ENCODE measurements around the gene KCNAB1. TPM values are rescaled to one million over a fixed set of nuclear protein-coding genes. Genes with fewer than 3 reads are reported as not detected.

The KCNAB1 gene
- polyA plus RNA-seq, 1 experiment = 0.07 TPM

- no peak for TF ChIP-seq CTCF (IDR thresholded peaks at IDR 0.05; ENCODE audit: low read depth, low read length)
- Histone ChIP-seq H3K27ac (ENCODE audit: low read depth, low read length) (no peak overlapping the region), H3K9me3 (ENCODE audit: control insufficient read depth, insufficient read depth, low read length) (no peaks in the 10 kb centered on the region), H3K27me3 (ENCODE audit: control insufficient read depth, insufficient read depth, low read length) (no peaks in the 10 kb centered on the region), H3K4me3 (ENCODE audit: low read depth, low read length) (no peak overlapping the region)
- DNase-seq (ENCODE audit: low read depth, low spot score) = no peak
- POLR2A ChIA-PET = no interaction called here
- CTCF ChIA-PET = interaction anchor here (3.6 kb wide), 1 partner anchor 13 kb away, joined by 19 read pairs; no protein-coding TSS in a partner anchor
These were observed 402.3 kb downstream of the KCNAB1 start for GRCh38 chr3:156522673-156523072.

- DNase-seq (ENCODE audit: low read depth, low spot score) = no peak
- Histone ChIP-seq H3K27ac (ENCODE audit: low read depth, low read length) (no peak overlapping the region), H3K4me3 (ENCODE audit: low read depth, low read length) (no peak overlapping the region), H3K27me3 (ENCODE audit: control insufficient read depth, insufficient read depth, low read length) (no peaks in the 10 kb centered on the region), H3K9me3 (ENCODE audit: control insufficient read depth, insufficient read depth, low read length) (no peaks in the 10 kb centered on the region)
- no peak for TF ChIP-seq CTCF (IDR thresholded peaks at IDR 0.05; ENCODE audit: low read depth, low read length)
- CTCF ChIA-PET = interaction anchor here (1.2 to 3.6 kb wide), 3 partner anchors 17 to 611 kb away, joined by 3 to 19 read pairs (median 3); no protein-coding TSS in a partner anchor
- POLR2A ChIA-PET = interaction anchor here (0.6 kb wide), 2 partner anchors 10 to 526 kb away, joined by 3 read pairs; no protein-coding TSS in a partner anchor
These were observed 405.4 kb downstream of the KCNAB1 start for GRCh38 chr3:156525808-156526207.

- no peak overlapping the region for H3K27ac ChIP-seq (ENCODE audit: low read depth, low read length)
- H3K27me3 ChIP-seq (ENCODE audit: control insufficient read depth, insufficient read depth, low read length) = no peaks in the 10 kb centered on the region
- POLR2A ChIA-PET = interaction anchor here (1.0 kb wide), 1 partner anchor 8 kb away, joined by 3 read pairs; no protein-coding TSS in a partner anchor
- no peak overlapping the region for H3K4me3 ChIP-seq (ENCODE audit: low read depth, low read length)
- H3K9me3 ChIP-seq (ENCODE audit: control insufficient read depth, insufficient read depth, low read length) = no peaks in the 10 kb centered on the region
- no peak for TF ChIP-seq CTCF (IDR thresholded peaks at IDR 0.05; ENCODE audit: low read depth, low read length)
- CTCF ChIA-PET = interaction anchor here (1.0 to 3.1 kb wide), 2 partner anchors 17 to 375 kb away, joined by 4 to 10 read pairs; no protein-coding TSS in a partner anchor
- DNase-seq (ENCODE audit: low read depth, low spot score) = no peak
These were observed 406.7 kb downstream of the KCNAB1 start for GRCh38 chr3:156527060-156527459.

DNA sequence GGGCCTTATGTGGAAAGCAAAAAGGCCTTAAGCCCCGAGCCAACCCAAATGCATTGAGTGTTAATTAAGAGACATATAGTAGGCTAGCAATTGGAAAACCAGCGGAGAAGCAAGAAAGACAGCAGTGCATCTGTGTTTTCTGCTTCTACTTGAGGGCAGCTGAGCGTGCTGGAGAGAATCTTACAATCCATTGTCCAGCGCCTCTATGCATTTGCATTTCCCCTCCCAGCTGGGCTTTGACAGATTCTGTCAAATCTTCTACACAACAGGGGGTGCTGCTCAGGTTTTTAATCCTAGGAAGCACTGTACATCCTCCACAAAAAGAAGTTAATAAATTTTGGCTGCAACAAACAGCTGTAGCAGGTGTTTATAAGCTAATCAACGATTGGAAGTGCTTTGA is 410.6 kb downstream of the KCNAB1 start:
- no peak overlapping the region for H3K4me3 ChIP-seq (ENCODE audit: low read depth, low read length)
- no peak for DNase-seq (ENCODE audit: low read depth, low spot score)
- no peaks in the 10 kb centered on the region for H3K27me3 ChIP-seq (ENCODE audit: control insufficient read depth, insufficient read depth, low read length)
- no peaks in the 10 kb centered on the region for H3K9me3 ChIP-seq (ENCODE audit: control insufficient read depth, insufficient read depth, low read length)
- no peak overlapping the region for H3K27ac ChIP-seq (ENCODE audit: low read depth, low read length)
- no peak for TF ChIP-seq CTCF (IDR thresholded peaks at IDR 0.05; ENCODE audit: low read depth, low read length)
- CTCF ChIA-PET = interaction anchor here (1.1 kb wide), 1 partner anchor 20 kb away, joined by 4 read pairs; no protein-coding TSS in a partner anchor
- POLR2A ChIA-PET = no interaction called here

DNA sequence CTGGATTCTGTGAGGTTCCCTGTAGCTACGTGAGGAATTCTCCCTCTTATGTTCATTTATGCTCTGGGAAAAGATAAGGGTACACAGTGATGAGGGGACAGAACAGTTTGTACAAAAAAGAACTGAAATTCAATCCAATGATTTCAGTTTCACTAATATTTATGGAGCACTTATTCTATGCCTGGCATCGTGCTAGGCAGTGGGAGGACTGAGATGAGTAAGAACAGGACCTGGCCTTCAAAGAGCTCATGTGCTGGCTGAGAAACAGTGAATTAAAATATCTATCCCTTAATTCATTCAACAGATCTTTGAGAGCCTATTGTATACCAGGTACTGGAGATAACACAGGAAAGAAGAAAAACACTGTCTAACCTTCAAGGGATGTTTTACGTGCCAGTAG is 412.4 kb downstream of the KCNAB1 start:
- H3K27me3 ChIP-seq (ENCODE audit: control insufficient read depth, insufficient read depth, low read length) = no peaks in the 10 kb centered on the region
- ChIA-PET POLR2A (interaction anchor here (0.6 kb wide), 1 partner anchor 553 kb away, joined by 3 read pairs; no protein-coding TSS in a partner anchor), CTCF (interaction anchor here (1.1 to 1.2 kb wide), 2 partner anchors 23 to 382 kb away, joined by 3 to 5 read pairs; no protein-coding TSS in a partner anchor)
- no peak overlapping the region for H3K4me3 ChIP-seq (ENCODE audit: low read depth, low read length)
- H3K27ac ChIP-seq (ENCODE audit: low read depth, low read length) = no peak overlapping the region
- DNase-seq (ENCODE audit: low read depth, low spot score) = no peak
- TF ChIP-seq CTCF (IDR thresholded peaks at IDR 0.05; ENCODE audit: low read depth, low read length) = no peak
- H3K9me3 ChIP-seq (ENCODE audit: control insufficient read depth, insufficient read depth, low read length) = no peaks in the 10 kb centered on the region

Measured in AG04450 (cell line).